ENCODE measurements around the gene KHDRBS2. TPM values are rescaled to one million over a fixed set of nuclear protein-coding genes. Genes with fewer than 3 reads are reported as not detected.

KHDRBS2 gene
- 0.22 TPM in 1 of 2 replicates, not detected in the other for total RNA-seq

GRCh38 chr6:62285612-62286469 lies at the start of gene KHDRBS2:
KHDRBS2 (minus strand) TSS chr6:62286225.
- no peak for DNase-seq (ENCODE audit: low read depth)
- no peak for TF ChIP-seq CTCF (conservative IDR thresholded peaks at IDR 0.05; ENCODE audit: low read depth, low read length)
- peak within 1 kb of the TSS; percentile 51 for H3K4me3 ChIP-seq (ENCODE audit: low read depth, low read length)

DNA sequence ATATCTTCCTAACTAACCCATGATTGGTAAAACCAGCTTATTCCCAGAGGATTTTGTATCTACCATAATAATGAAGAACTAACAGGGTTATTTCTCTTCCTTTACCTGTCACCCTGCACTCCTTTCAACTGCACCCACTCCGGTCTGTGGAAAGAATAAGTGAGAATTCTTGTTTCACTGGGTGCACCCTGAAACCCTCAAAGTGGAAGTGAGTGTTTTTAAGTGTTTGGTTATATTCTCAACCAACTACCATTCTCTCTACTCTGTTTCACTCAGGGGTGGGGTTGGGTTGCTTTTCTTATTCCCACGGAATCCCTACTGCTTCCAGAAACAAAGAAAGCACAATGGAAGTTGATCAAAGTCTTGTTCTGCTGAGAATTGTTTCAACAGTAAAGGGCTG lies 42.6 kb upstream of the KHDRBS2 start:
- no peak for DNase-seq (ENCODE audit: low read depth)
- TF ChIP-seq CTCF (conservative IDR thresholded peaks at IDR 0.05; ENCODE audit: low read depth, low read length) = no peak
- no peak overlapping the region for H3K4me3 ChIP-seq (ENCODE audit: low read depth, low read length)

DNA sequence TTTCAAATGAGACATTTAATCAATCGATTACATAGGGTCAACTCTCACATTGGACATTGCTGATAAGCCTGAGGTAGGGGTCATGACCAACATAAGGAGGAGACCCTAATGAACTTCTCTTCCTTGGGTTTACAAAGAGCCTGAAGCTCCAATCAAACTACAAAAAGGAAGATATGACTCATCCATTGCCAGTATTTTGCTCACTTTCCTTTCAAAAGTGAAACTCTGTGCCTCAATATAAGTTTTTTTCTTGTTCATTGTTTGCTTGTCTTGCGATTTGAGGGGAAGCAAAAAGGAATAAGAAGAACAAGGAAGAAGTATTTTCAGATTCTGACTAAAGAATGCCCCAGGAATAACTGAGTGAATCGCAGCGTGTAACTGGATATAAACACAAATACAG lies 38.8 kb upstream of the KHDRBS2 start:
- H3K4me3 ChIP-seq (ENCODE audit: low read depth, low read length) = no peak overlapping the region

GRCh38 chr6:62323818-62324431 lies 37.9 kb upstream of the KHDRBS2 start:
- DNase-seq (ENCODE audit: low read depth) = no peak
- no peak overlapping the region for H3K4me3 ChIP-seq (ENCODE audit: low read depth, low read length)
- no peak for TF ChIP-seq CTCF (conservative IDR thresholded peaks at IDR 0.05; ENCODE audit: low read depth, low read length)

More for the DNA sequence above, 38.8 kb upstream of the KHDRBS2 start:
- no peak for DNase-seq (ENCODE audit: low read depth)
- no peak for TF ChIP-seq CTCF (conservative IDR thresholded peaks at IDR 0.05; ENCODE audit: low read depth, low read length)

- no peak for DNase-seq (ENCODE audit: low read depth)
- H3K4me3 ChIP-seq (ENCODE audit: low read depth, low read length) = no peak overlapping the region
- TF ChIP-seq CTCF (conservative IDR thresholded peaks at IDR 0.05; ENCODE audit: low read depth, low read length) = no peak
These were observed 12.8 kb upstream of the KHDRBS2 start for GRCh38 chr6:62298745-62299392.

DNA sequence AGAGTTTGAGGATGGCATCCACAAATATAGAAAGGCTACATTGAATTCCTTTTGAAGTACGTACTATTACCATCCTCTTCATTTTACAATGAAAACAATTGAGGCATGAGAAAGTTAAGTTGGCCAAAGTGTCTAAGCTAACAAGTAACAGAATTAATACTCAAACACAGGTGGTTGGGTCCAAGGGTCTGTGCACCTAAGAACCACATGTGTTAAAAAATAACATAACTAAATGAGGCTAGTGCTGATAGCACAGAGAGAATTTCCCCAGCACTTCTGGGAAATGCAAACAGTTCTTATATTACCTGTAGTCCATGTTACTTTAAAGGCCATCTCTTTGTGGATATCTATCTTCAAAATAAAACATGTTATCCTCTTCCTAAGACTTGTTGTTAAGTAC lies 10.5 kb upstream of the KHDRBS2 start:
- no peak for TF ChIP-seq CTCF (conservative IDR thresholded peaks at IDR 0.05; ENCODE audit: low read depth, low read length)
- no peak for DNase-seq (ENCODE audit: low read depth)
- no peak overlapping the region for H3K4me3 ChIP-seq (ENCODE audit: low read depth, low read length)

Measured in epithelial cell of proximal tubule (primary cell).